Panc1 (cell line): ENCODE measurements around the gene AMER2. TPM values are rescaled to one million over a fixed set of nuclear protein-coding genes. Genes with fewer than 3 reads are reported as not detected.

Experiments
- ATAC-seq: fragments of 200-7000 bp; cut with Tn5 transposase; 2 replicates; pipeline ENCODE4 v1.9.1; 2020; ENCODE audit warnings: mild to moderate bottlenecking, moderate library complexity
- BruUV-seq: library from RNA; stranded (reverse); fragments of 400-500 nt; replicated peaks from 2 replicates; lab custom pipeline; 2021; lab: Mats Ljungman, UMichigan
- CTCF ChIA-PET: fragments of 300-600 bp; sonication (Branson Sonifier 250); formaldehyde crosslinking; loops from one replicate; lab custom pipeline; 2022; ENCODE audit warnings: antibody characterized with exemption; lab: Charles Lee
- POLR2A ChIA-PET: fragments of 300-600 bp; sonication (Branson Sonifier 250); formaldehyde crosslinking; loops from one replicate; lab custom pipeline; 2022; ENCODE audit warnings: antibody characterized with exemption; lab: Charles Lee
- DNase-seq: peaks from one replicate; pipeline ENCODE4 v3.0.0-alpha.2; 2010; ENCODE audit warnings: low read depth, low spot score
- H3K27ac ChIP-seq: 2 replicates; pipeline ENCODE4 v1.5.1; 2011; ENCODE audit warnings: mild to moderate bottlenecking, low read length, inconsistent platforms
- H3K27me3 ChIP-seq: fragments of 200-500 bp; sonication (Bioruptor generic); 2 replicates; pipeline ENCODE4 v1.6.0; 2014; ENCODE audit warnings: low read length, inconsistent platforms; ENCODE audit not compliant: control insufficient read depth, insufficient read depth
- H3K36me3 ChIP-seq: fragments of 200-500 bp; sonication (Bioruptor generic); 2 replicates; pipeline ENCODE4 v1.5.1; 2014; ENCODE audit warnings: inconsistent platforms, mild to moderate bottlenecking, low read length, moderate library complexity; ENCODE audit not compliant: control insufficient read depth, insufficient read depth
- H3K4me1 ChIP-seq: 2 replicates; pipeline ENCODE4 v1.5.1; 2011; ENCODE audit warnings: inconsistent platforms, mild to moderate bottlenecking, low read length, moderate library complexity; ENCODE audit not compliant: control insufficient read depth, insufficient read depth
- H3K4me3 ChIP-seq, 2 experiments: 2 replicates each; pipeline ENCODE4 v1.5.1; 2011 to 2012; ENCODE audit warnings: low read depth in 2 of 2, low read length in 2 of 2, mild to moderate bottlenecking in 2 of 2, inconsistent platforms in 1 of 2, moderate library complexity in 1 of 2
- H3K9me3 ChIP-seq: fragments of 200-500 bp; sonication (Bioruptor generic); 2 replicates; pipeline ENCODE4 v1.5.1; 2014; ENCODE audit warnings: low read depth, mild to moderate bottlenecking, inconsistent platforms, low read length, moderate library complexity; ENCODE audit not compliant: control insufficient read depth, insufficient read depth
- POLR2AphosphoS5 ChIP-seq: IDR thresholded peaks from 2 replicates; pipeline ENCODE4 v1.6.1; 2012; ENCODE audit warnings: mild to moderate bottlenecking, low read depth, low read length, moderate library complexity
- REST ChIP-seq, 2 experiments: IDR thresholded peaks; 2 replicates each; pipeline ENCODE4 v1.6.1; 2011 to 2012; ENCODE audit warnings: low read depth in 2 of 2, control low read depth in 1 of 2, low read length in 1 of 2, mild to moderate bottlenecking in 1 of 2, moderate library complexity in 1 of 2; ENCODE audit not compliant: insufficient read depth in 1 of 2
- SIN3A ChIP-seq: IDR thresholded peaks from 2 replicates; pipeline ENCODE4 v1.6.1; 2012; ENCODE audit warnings: low read depth, mild to moderate bottlenecking, low read length, moderate library complexity, borderline replicate concordance; ENCODE audit not compliant: insufficient read depth
- TCF7L2 ChIP-seq: IDR thresholded peaks from 2 replicates; pipeline ENCODE4 v1.6.1; 2011; ENCODE audit warnings: mild to moderate bottlenecking, low read depth, low read length, inconsistent platforms
- in situ Hi-C: cut with HindIII; loops from 2 replicates; pipeline ENCODE4 v1.10.0; 2016; ENCODE audit warnings: low sequenced_read_pairs, low pct_unique_long_range_greater_than_20kb
- intact Hi-C: fragments of 100-400 bp; cut with micrococcal nuclease; formaldehyde crosslinking; loops from one replicate; pipeline ENCODE4 v1.10.0; 2022; ENCODE audit not compliant: unreplicated experiment
- total RNA-seq: library from RNA; stranded (reverse); gene quantifications from one replicate; pipeline ENCODE4 v1.2.1, GENCODE V29; 2021; ENCODE audit not compliant: unreplicated experiment
- TF ChIP-seq, protein P1 (sequence below): fragments of 450-650 bp; IDR thresholded peaks from 2 replicates; pipeline ENCODE4 v1.5.1; 2017; ENCODE audit warnings: mild to moderate bottlenecking

AMER2 gene
- total RNA-seq, 1 experiment from 2014 or later: not detected

- ATAC-seq (no peak), DNase-seq (no peak)
- H3K27ac ChIP-seq: no peak overlapping the region
- in situ Hi-C loops: no loop called here
- no peaks in the 10 kb centered on the region for H3K36me3 ChIP-seq
- H3K27me3 ChIP-seq: no peaks in the 10 kb centered on the region
- no peaks in the 10 kb centered on the region for H3K4me1 ChIP-seq
- ChIA-PET CTCF (no interaction called here), POLR2A (interaction anchor here (0.6 kb wide), 1 partner anchor 45 kb away, joined by 5 read pairs; no protein-coding TSS in a partner anchor)
- intact Hi-C loops: no loop called here
- H3K4me3 ChIP-seq: no peak overlapping the region
- TF ChIP-seq SIN3A (no peak), TCF7L2 (no peak), REST (IDR thresholded peaks at IDR 0.05; ENCODE audit: insufficient read depth in 1 of 2, low read depth in 2 of 2, low read length in 1 of 2) (no peak), POLR2AphosphoS5 (no peak)
- TF ChIP-seq, protein P1, sequence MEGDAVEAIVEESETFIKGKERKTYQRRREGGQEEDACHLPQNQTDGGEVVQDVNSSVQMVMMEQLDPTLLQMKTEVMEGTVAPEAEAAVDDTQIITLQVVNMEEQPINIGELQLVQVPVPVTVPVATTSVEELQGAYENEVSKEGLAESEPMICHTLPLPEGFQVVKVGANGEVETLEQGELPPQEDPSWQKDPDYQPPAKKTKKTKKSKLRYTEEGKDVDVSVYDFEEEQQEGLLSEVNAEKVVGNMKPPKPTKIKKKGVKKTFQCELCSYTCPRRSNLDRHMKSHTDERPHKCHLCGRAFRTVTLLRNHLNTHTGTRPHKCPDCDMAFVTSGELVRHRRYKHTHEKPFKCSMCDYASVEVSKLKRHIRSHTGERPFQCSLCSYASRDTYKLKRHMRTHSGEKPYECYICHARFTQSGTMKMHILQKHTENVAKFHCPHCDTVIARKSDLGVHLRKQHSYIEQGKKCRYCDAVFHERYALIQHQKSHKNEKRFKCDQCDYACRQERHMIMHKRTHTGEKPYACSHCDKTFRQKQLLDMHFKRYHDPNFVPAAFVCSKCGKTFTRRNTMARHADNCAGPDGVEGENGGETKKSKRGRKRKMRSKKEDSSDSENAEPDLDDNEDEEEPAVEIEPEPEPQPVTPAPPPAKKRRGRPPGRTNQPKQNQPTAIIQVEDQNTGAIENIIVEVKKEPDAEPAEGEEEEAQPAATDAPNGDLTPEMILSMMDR: no peak
- H3K9me3 ChIP-seq: no peaks in the 10 kb centered on the region
- BruUV-seq: no TSS peak
Measured at GRCh38 chr13:25200783-25201182, 28.7 kb upstream of the AMER2 start.

- Histone ChIP-seq H3K27ac (no peak overlapping the region), H3K36me3 (no peaks in the 10 kb centered on the region), H3K9me3 (no peaks in the 10 kb centered on the region), H3K4me3 (no peak overlapping the region), H3K4me1 (no peaks in the 10 kb centered on the region), H3K27me3 (no peaks in the 10 kb centered on the region)
- ChIA-PET CTCF (no interaction called here), POLR2A (no interaction called here)
- in situ Hi-C loops (no loop called here), intact Hi-C loops (no loop called here)
- ATAC-seq: no peak
- BruUV-seq: no TSS peak
- TF ChIP-seq, protein P1: no peak
- TF ChIP-seq POLR2AphosphoS5: no peak
- no peak for TF ChIP-seq TCF7L2
- no peak for TF ChIP-seq SIN3A
- no peak for TF ChIP-seq REST (IDR thresholded peaks at IDR 0.05; ENCODE audit: insufficient read depth in 1 of 2, low read depth in 2 of 2, low read length in 1 of 2)
- no peak for DNase-seq
Measured at GRCh38 chr13:25198647-25199046, 26.6 kb upstream of the AMER2 start.
